Stimulated activated naive CD4-positive, alpha-beta T cell (primary cell): Measurements from ENCODE around the gene UBXN1.

Experiments used
- DNase-seq, 6 experiments: peaks; one replicate each; lab custom pipeline; 2025; lab: John Stamatoyannopoulos, UW

The UBXN1 gene

DNA sequence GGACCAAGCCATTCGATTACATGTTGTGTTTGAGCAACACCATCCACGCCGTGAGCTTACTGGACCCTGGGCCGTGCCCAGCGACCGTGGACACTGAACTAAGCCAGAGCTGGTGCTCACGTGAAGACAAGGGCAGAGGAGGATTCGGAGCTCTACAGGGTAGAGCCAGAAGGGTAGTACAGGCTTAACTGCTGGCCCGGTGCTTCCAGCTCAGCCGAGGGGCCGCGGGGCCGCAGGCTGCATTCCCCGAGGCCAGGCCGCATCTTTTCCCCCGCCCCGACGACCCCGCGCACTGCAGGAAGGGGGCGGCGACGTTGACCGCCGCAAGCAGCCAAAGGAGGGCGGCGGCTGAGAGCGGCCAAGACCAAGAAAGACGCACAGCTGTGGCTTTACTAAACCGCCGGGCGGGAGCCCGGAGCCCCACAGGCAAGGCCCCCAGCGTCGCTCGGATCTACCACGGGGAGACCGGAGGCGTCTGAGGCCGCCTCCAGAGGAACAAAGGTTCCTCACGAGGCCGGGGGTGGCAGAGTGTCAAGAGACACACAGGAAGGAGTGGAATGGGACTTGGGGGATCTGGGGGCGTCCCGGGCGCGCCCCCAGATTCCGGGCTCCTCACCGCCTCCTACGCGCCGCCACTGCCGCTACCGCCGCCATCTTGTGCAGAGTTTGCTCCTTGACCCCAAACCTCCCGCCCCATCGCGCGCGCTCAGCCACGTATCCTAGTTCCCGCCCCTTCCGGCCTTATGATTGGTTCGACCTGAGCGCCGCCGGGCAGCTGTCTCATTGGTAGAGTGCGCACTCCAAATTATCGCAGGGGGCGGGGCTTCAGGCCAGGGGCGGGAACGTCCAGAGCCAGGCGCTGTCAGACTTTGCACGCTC lies 32.7 kb downstream of the UBXN1 start, which contains the start of gene GANAB:
TSS of gene GANAB (minus strand) at position 668 of the 879 bp plus-strand sequence. CDS start at position 654, 14 bp downstream.
- peak; percentile 93 to 98 (median 96) for DNase-seq

DNA sequence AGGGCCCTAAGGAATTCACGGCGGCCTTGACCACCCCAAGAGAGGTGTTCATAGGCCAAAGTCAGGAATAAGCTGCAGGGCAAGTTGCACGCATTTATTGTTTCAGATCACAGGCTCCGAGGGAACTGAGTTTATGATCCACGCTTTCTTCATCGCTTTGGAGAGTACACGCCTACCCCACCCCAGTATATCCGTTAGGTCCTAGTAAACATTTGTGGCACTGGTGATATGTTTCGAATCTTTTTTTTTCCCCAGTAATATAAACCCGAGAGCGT lies 33.3 kb downstream of the UBXN1 start:
- DNase-seq: peak in 1 of 6 experiments; percentile 27

- DNase-seq: no peak
These were observed 34.7 kb downstream of the UBXN1 start for GRCh38 chr11:62644220-62644619.

DNA sequence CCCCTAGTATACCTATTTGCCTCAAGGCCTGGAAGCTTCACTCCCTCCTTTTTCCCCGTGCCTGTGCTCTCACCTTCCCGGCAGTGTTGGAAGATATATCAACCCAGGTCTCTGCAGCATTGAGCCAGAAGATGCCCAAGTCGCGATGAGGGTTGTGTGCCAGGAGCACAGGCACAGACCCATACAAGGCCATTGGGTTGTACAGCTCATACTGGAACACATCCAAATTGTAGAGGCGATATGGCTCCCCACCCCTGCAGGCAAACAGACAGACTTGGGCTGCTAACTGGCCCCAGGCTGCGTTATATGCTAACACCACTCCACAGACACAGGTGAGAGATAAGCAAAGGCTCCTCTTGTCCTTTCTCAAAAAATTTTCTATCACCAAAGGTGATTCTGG lies 46.4 kb downstream of the UBXN1 start:
- DNase-seq: no peak

DNA sequence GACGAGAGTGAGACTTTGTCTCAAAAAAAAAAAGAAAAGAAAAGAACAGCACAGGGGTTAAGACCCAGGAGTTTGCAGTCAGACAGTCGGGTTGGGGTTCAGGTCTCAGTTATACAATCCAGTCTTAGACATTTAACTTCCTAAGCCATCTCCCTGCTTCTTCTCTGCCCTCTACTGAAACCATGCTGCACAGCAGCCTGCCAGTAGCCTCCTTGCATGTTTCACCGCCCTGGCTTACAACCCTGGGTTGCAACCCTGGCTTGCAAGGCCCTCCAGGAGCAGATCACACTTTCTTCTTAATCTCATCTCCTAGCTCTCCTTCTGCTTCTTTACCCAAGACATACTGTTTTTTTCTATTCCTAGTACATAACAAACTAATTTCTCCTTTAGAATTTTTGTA lies 51.2 kb downstream of the UBXN1 start:
- DNase-seq: no peak
